ENCODE data around the gene TOB2. TPM values are rescaled to one million over a fixed set of nuclear protein-coding genes. Genes with fewer than 3 reads are reported as not detected.
A peak's percentile ranks its signal among the peaks of the same experiment; 100 is the strongest.
"Not testable (repeated sequence)": the region's sequence is repeated elsewhere in the genome, so short reads cannot be mapped to it uniquely, and the experiment has no call there.

TOB2 gene
- total RNA-seq, 1 donor from 2014 or later, result 15.1 TPM

DNA sequence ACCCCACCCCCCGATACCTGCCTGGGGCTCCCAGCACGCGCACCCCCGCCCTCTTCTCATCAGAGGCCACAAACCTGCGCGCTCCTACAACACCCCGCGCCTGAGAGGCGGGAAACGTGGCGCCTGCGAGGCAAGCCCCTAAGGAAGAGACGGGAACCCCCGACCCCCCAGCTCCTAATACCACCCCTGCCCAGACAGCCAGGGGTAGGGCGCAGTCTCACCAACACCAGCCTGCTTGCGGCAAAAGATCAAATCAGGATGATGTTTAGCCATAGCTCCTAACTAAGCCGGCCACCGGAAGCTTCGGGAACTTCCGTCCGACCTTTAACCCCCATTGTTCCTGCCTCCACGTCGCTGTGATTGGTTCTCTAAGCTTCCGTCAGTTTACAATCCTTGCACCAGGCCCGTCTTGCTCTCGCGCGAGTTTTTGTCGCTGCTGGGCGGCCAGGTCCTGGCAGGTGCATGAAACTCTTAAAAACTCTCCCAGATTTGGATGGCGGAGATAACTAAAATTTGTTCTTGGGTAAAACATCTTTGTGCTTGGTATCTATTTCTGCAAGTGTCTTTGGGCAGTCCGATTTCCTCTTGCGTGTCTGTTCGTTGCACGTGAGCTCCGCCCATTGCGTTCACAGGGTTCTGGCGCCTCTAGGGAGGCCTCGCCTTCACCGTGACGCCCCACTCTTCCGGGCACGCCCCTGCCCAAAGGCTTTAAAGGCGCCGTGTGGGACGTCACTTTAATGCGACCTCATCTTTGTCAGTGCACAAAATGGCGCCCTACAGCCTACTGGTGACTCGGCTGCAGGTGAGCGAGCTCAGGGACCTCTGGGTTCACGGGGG, 22.0 kb upstream of the TOB2 start, which contains the start of the genes ACO2 and PHF5A:
Gene ACO2 (plus strand): TSS at position 737 of the 837 bp plus-strand sequence. CDS start 30 bp downstream, at position 767.
Gene PHF5A (minus strand): TSS at position 312 of the 837 bp plus-strand sequence. CDS start 39 bp downstream, at position 273.
- no peaks in the 10 kb centered on the region for H3K27me3 ChIP-seq (ENCODE audit: control insufficient read depth in 3 of 3, insufficient read depth in 3 of 3, low read length in 3 of 3)
- peak within 1 kb of the TSS; percentile 96 for H3K4me3 ChIP-seq (ENCODE audit: low read length in 3 of 3)
- H3K27ac ChIP-seq (ENCODE audit: low read depth, low read length), result peak within 1 kb of the TSS; percentile 98
- peak within 1 kb of the TSS; percentile 91 to 97 (median 97) for H3K9ac ChIP-seq (ENCODE audit: low read depth in 1 of 3, low read length in 3 of 3)
- H3K9me3 ChIP-seq (ENCODE audit: control insufficient read depth in 3 of 3, low read length in 3 of 3), result no peaks in the 10 kb centered on the region
- peaks cover 30 to 42% (median 34%) of the 10 kb centered on the region in 3 donors for H3K36me3 ChIP-seq (ENCODE audit: control insufficient read depth in 3 of 3, insufficient read depth in 3 of 3, low read length in 3 of 3)
- H3K4me1 ChIP-seq (ENCODE audit: control insufficient read depth in 3 of 3, insufficient read depth in 3 of 3, low read length in 3 of 3), result peaks cover 39 to 62% (median 46%) of the 10 kb centered on the region in 3 donors

DNA sequence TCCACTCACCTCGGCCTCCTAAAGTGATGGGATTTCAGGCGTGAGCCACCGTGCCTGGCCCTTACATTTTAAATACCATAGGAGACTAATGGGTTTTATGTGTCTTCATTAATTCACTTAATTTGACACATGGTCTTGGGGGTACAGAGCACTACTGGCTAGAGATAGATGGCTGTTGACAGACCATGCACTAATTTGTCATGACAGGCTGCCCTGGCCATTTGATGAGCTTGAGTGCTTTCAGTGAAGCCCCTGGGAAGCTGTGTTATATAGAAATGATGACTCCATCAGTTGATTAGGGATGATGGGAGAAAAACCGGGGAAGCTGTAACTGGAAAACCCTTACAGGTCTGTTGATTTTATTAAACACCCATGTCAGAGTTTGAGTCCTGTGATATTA, 15.3 kb upstream of the TOB2 start:
- no peak overlapping the region for H3K27ac ChIP-seq (ENCODE audit: low read depth, low read length)
- H3K9me3 ChIP-seq (ENCODE audit: control insufficient read depth in 3 of 3, low read length in 3 of 3), result no peaks in the 10 kb centered on the region
- H3K9ac ChIP-seq (ENCODE audit: low read depth in 1 of 3, low read length in 3 of 3), result no peak overlapping the region
- H3K27me3 ChIP-seq (ENCODE audit: control insufficient read depth in 3 of 3, insufficient read depth in 3 of 3, low read length in 3 of 3), result no peaks in the 10 kb centered on the region
- H3K4me1 ChIP-seq (ENCODE audit: control insufficient read depth in 3 of 3, insufficient read depth in 3 of 3, low read length in 3 of 3), result peaks cover 0 to 4% (median under 1%) of the 10 kb centered on the region in 3 donors
- peaks cover 38 to 48% (median 45%) of the 10 kb centered on the region in 3 donors for H3K36me3 ChIP-seq (ENCODE audit: control insufficient read depth in 3 of 3, insufficient read depth in 3 of 3, low read length in 3 of 3)
- no peak overlapping the region for H3K4me3 ChIP-seq (ENCODE audit: low read length in 3 of 3)

DNA sequence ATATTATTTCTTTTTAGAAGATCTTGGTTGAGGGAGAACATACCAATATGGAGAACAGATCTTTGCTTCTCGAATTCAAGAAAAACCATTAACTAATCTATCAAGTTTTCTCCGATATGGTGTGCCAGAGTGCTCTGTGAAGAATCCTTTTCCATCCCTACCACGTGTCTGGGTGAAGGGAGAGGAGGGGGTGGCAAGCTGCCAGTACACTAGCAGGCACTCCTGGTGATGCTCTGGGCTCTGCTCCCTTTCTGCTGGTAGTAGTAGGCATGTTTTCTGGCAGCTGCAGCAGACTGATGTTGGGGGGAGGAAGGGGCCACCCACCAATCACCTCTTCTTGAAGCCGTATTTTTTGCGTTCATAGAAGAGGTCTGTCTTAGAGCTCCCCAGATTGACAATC, 13.5 kb upstream of the TOB2 start:
- not testable (repeated sequence) for H3K27me3 ChIP-seq (ENCODE audit: control insufficient read depth in 3 of 3, insufficient read depth in 3 of 3, low read length in 3 of 3); H3K4me3 ChIP-seq (ENCODE audit: low read length in 3 of 3); H3K9me3 ChIP-seq (ENCODE audit: control insufficient read depth in 3 of 3, low read length in 3 of 3); H3K27ac ChIP-seq (ENCODE audit: low read depth, low read length); H3K9ac ChIP-seq (ENCODE audit: low read depth in 1 of 3, low read length in 3 of 3); H3K4me1 ChIP-seq (ENCODE audit: control insufficient read depth in 3 of 3, insufficient read depth in 3 of 3, low read length in 3 of 3)
- peaks cover 28 to 32% (median 32%) of the 10 kb centered on the region in 3 donors for H3K36me3 ChIP-seq (ENCODE audit: control insufficient read depth in 3 of 3, insufficient read depth in 3 of 3, low read length in 3 of 3)

DNA sequence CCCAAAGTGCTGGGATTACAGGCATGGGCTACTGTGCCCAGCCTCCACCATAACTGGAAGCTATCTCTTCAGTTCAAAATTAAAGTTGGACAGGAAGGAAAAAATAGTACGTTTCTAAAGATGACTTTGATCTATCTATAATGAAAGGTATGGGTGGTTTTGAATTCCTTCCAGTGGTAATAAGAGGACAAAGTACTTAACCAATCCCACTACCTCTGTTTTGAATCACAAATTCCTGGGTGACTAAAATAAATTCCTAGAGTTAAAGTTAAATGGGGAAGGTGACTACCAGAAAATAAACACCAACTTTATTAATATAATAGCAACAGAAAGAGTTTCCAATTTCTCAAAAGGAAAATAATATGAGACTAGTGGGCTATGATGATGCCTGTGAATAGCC, 12.8 kb upstream of the TOB2 start:
- H3K36me3 ChIP-seq (ENCODE audit: control insufficient read depth in 3 of 3, insufficient read depth in 3 of 3, low read length in 3 of 3), result peaks cover 21 to 26% (median 26%) of the 10 kb centered on the region in 3 donors
- H3K9me3 ChIP-seq (ENCODE audit: control insufficient read depth in 3 of 3, low read length in 3 of 3), result no peaks in the 10 kb centered on the region
- H3K4me3 ChIP-seq (ENCODE audit: low read length in 3 of 3), result no peak overlapping the region
- no peak overlapping the region for H3K9ac ChIP-seq (ENCODE audit: low read depth in 1 of 3, low read length in 3 of 3)
- peaks cover 0 to 4% (median 0%) of the 10 kb centered on the region in 3 donors for H3K4me1 ChIP-seq (ENCODE audit: control insufficient read depth in 3 of 3, insufficient read depth in 3 of 3, low read length in 3 of 3)
- H3K27ac ChIP-seq (ENCODE audit: low read depth, low read length), result no peak overlapping the region
- H3K27me3 ChIP-seq (ENCODE audit: control insufficient read depth in 3 of 3, insufficient read depth in 3 of 3, low read length in 3 of 3), result no peaks in the 10 kb centered on the region

DNA sequence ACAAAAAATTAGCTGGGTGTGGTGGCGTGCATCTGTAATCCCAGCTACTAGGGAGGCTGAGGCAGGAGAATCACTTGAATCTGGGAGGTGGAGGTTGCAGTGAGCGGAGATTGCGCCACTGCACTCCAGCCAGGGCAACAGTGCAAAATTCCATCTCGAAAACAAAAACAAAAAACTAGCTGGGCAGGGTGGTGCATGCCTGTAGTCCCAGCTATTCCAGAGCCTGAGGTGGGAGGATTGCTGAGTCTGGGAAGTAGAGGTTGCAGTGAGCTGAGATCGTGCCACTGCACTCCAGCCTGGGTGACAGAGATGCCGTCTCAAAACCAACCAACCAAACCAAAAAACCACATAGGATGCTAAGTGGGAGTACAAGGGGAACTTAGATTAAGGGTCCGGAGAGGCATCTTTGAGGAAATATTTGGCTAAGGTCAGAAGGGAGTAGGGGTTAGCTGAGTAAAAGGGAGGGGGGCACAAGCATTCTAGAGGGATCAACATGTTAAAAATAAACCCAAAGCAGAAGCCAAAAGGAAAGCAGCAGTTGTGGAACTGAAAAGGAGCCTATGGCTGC, 11.6 kb upstream of the TOB2 start:
- Histone ChIP-seq H3K4me3 (ENCODE audit: low read length in 3 of 3) (no peak overlapping the region), H3K4me1 (ENCODE audit: control insufficient read depth in 3 of 3, insufficient read depth in 3 of 3, low read length in 3 of 3) (peaks cover 0 to 4% (median 0%) of the 10 kb centered on the region in 3 donors), H3K27ac (ENCODE audit: low read depth, low read length) (no peak overlapping the region), H3K27me3 (ENCODE audit: control insufficient read depth in 3 of 3, insufficient read depth in 3 of 3, low read length in 3 of 3) (no peaks in the 10 kb centered on the region), H3K36me3 (ENCODE audit: control insufficient read depth in 3 of 3, insufficient read depth in 3 of 3, low read length in 3 of 3) (peaks cover 14 to 18% (median 17%) of the 10 kb centered on the region in 3 donors), H3K9me3 (ENCODE audit: control insufficient read depth in 3 of 3, low read length in 3 of 3) (no peaks in the 10 kb centered on the region), H3K9ac (ENCODE audit: low read depth in 1 of 3, low read length in 3 of 3) (no peak overlapping the region)

DNA sequence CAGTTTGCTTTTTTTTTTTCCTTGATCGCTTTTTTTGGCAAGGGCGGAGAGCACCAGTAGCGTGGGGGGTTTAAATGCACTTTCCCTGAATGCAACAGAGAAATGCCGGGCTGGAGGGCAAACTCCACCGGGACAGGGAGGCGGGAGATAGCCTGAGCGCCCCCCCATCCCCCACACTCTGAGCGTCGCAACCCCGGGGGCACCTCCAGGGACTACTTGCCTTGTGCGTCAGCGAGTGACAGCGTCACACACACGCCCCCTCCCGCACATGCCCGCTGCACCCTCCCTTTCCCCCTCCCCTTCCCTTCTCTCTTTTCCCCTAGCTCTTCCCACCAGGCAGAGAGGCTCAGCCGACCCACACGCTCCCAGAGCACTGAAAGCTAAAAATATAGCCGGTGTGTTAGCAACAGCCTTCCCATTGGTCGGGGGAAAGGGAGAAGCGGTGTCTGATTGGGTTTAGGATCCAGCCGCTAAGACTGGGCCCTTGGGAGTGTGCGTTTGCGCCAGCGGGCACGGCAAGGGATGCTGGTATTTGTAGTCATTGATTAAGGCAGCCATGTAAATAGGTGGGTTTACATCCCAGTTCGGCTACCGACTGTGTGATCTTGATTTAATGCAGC, 1.7 kb upstream of the TOB2 start:
- Histone ChIP-seq H3K4me3 (ENCODE audit: low read length in 3 of 3) (peak overlapping the region; percentile 83 to 89 (median 89)), H3K9ac (ENCODE audit: low read depth in 1 of 3, low read length in 3 of 3) (peak overlapping the region; percentile 98 to 100 (median 98)), H3K27ac (ENCODE audit: low read depth, low read length) (peak overlapping the region; percentile 98), H3K4me1 (ENCODE audit: control insufficient read depth in 3 of 3, insufficient read depth in 3 of 3, low read length in 3 of 3) (peaks cover 15 to 26% (median 16%) of the 10 kb centered on the region in 3 donors), H3K27me3 (ENCODE audit: control insufficient read depth in 3 of 3, insufficient read depth in 3 of 3, low read length in 3 of 3) (no peaks in the 10 kb centered on the region), H3K9me3 (ENCODE audit: control insufficient read depth in 3 of 3, low read length in 3 of 3) (no peaks in the 10 kb centered on the region), H3K36me3 (ENCODE audit: control insufficient read depth in 3 of 3, insufficient read depth in 3 of 3, low read length in 3 of 3) (peaks cover under 1 to 9% (median under 1%) of the 10 kb centered on the region in 3 donors)

DNA sequence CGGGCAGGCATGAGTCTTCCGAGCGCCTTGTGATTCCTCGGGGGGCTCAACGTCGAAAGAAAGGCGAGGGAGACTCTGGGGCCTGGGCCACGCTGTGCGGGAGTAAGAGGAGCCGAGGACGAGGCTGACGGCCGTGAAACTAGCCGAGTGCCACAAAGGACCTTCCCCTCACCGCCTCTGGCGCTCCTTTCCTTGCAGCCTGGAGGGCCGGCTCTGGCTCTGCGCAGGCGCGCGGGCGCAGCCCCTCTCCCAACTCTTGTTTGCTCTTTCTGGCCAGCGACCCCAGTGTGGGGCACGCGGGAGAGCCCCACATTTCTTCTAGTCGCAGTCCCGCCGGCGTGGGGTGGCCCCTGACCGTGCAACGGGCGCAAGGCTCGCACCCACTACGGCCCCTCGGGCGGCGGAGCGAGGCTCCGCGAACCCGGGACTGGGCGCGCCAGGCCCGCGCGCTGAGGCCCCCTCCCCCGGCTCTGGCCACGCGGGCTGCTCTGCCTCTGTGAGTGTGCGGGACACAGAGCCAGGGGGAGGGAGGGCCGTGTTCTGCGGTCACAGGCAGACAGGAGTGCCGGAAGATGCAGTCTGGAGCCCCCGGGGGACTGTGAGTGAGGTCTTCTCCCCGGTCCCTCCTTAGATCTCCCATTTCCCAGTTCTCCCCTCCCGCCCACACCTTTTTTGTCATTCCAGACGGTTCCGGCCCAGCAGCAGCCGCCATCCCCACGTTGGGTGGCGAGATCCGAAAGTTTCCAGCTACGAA, 1.0 kb upstream of the TOB2 start:
- peak overlapping the region; percentile 98 to 100 (median 98) for H3K9ac ChIP-seq (ENCODE audit: low read depth in 1 of 3, low read length in 3 of 3)
- peak overlapping the region; percentile 83 to 89 (median 89) for H3K4me3 ChIP-seq (ENCODE audit: low read length in 3 of 3)
- peaks cover 7 to 14% (median 8%) of the 10 kb centered on the region in 3 donors for H3K36me3 ChIP-seq (ENCODE audit: control insufficient read depth in 3 of 3, insufficient read depth in 3 of 3, low read length in 3 of 3)
- peak overlapping the region; percentile 98 for H3K27ac ChIP-seq (ENCODE audit: low read depth, low read length)
- H3K9me3 ChIP-seq (ENCODE audit: control insufficient read depth in 3 of 3, low read length in 3 of 3), result no peaks in the 10 kb centered on the region
- H3K4me1 ChIP-seq (ENCODE audit: control insufficient read depth in 3 of 3, insufficient read depth in 3 of 3, low read length in 3 of 3), result peaks cover 22 to 33% (median 23%) of the 10 kb centered on the region in 3 donors
- no peaks in the 10 kb centered on the region for H3K27me3 ChIP-seq (ENCODE audit: control insufficient read depth in 3 of 3, insufficient read depth in 3 of 3, low read length in 3 of 3)

DNA sequence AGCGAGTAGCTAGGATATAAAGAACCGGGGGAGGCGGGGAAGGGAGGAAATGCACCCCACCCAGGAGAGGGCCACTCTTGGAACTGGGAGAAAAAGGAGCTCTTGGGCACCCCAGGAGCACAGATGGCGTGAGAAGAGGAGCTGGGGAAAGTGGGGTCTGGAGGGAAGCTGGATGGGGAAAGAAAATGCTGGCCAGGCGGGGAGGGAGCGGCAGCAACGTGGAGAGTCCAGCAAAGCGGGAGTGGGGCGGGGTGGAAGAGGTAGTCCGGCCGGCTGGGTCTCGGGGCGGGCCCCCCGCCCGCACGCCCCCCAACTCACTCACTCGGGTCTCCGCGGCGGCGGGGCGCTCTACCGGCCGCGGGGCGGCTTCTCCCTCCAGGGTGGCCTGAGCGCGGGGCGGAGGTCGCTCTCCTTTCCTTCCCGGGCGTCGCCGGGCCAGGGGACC, 522 bp downstream of the TOB2 start:
- H3K36me3 ChIP-seq (ENCODE audit: control insufficient read depth in 3 of 3, insufficient read depth in 3 of 3, low read length in 3 of 3), result peaks cover 7 to 14% (median 8%) of the 10 kb centered on the region in 3 donors

More for the DNA sequence above, 522 bp downstream of the TOB2 start:
- Histone ChIP-seq H3K27me3 (ENCODE audit: control insufficient read depth in 3 of 3, insufficient read depth in 3 of 3, low read length in 3 of 3) (no peaks in the 10 kb centered on the region), H3K9me3 (ENCODE audit: control insufficient read depth in 3 of 3, low read length in 3 of 3) (no peaks in the 10 kb centered on the region), H3K9ac (ENCODE audit: low read depth in 1 of 3, low read length in 3 of 3) (peak overlapping the region; percentile 96 to 100 (median 98)), H3K4me1 (ENCODE audit: control insufficient read depth in 3 of 3, insufficient read depth in 3 of 3, low read length in 3 of 3) (peaks cover 34 to 45% (median 35%) of the 10 kb centered on the region in 3 donors), H3K27ac (ENCODE audit: low read depth, low read length) (peak overlapping the region; percentile 98), H3K4me3 (ENCODE audit: low read length in 3 of 3) (peak overlapping the region; percentile 83 to 89 (median 85))

All from skeletal muscle tissue (tissue), 4 donors.